Adrenal gland (tissue), 12 donors: Measurements from ENCODE around the gene SURF6. TPM values are rescaled to one million over a fixed set of nuclear protein-coding genes. Genes with fewer than 3 reads are reported as not detected.
"Not testable (repeated sequence)": the region's sequence is repeated elsewhere in the genome, so short reads cannot be mapped to it uniquely, and the experiment has no call there.

Source experiments
- DNase-seq, 7 donors: peaks; one replicate each; pipeline ENCODE4 v3.0.0-alpha.2; 2019 to 2020
- H3K27ac ChIP-seq, 5 donors: fragments of 200-600 bp; sonication (generic) in 4 of 5; 1 replicate in 3 of 5; 2 replicates in 2 of 5; pipeline versions ENCODE4 v1.5.1 to v1.8.0; 2016 to 2020; ENCODE audit warnings: mild to moderate bottlenecking in 1 of 5
- H3K27me3 ChIP-seq: fragments of 200-600 bp; 2 replicates; pipeline ENCODE4 v1.8.0; 2021
- H3K36me3 ChIP-seq, 2 donors: fragments of 200-600 bp; replicated peaks in 1 of 2; 1 replicate in 1 of 2; 2 replicates in 1 of 2; pipeline versions ENCODE4 v1.5.1 to v1.8.0; 2018 to 2022
- H3K4me1 ChIP-seq, 2 donors: fragments of 200-600 bp; replicated peaks in 1 of 2; 1 replicate in 1 of 2; 2 replicates in 1 of 2; pipeline versions ENCODE4 v1.5.1 to v1.8.0; 2018 to 2021
- H3K4me3 ChIP-seq, 4 donors: fragments of 200-600 bp; sonication (generic) in 3 of 4; one replicate each; pipeline ENCODE4 v1.5.1; 2016 to 2018
- H3K9me3 ChIP-seq, 3 donors: fragments of 200-600 bp; sonication (generic) in 1 of 3; replicated peaks in 1 of 3; 1 replicate in 2 of 3; 2 replicates in 1 of 3; pipeline versions ENCODE4 v1.5.1 to v1.8.0; 2016 to 2021
- CTCF ChIP-seq, 6 experiments: fragments of 450-650 bp in 4 of 6; fragments of 200-600 bp in 2 of 6; sonication (generic) in 1 of 6; IDR thresholded peaks; 1 replicate in 5 of 6; 2 replicates in 1 of 6; pipeline versions ENCODE4 v1.5.1 to v1.8.0; 2016 to 2021; ENCODE audit warnings: antibody characterized with exemption in 6 of 6, mild to moderate bottlenecking in 2 of 6, moderate library complexity in 1 of 6
- POLR2A ChIP-seq, 2 donors: fragments of 450-650 bp; IDR thresholded peaks; one replicate each; pipeline ENCODE4 v1.6.1; 2017; ENCODE audit warnings: antibody characterized with exemption in 2 of 2, mild to moderate bottlenecking in 2 of 2, moderate library complexity in 1 of 2
- WGBS, 4 donors: extraction: QIAGEN DNeasy Blood & Tissue Kit in 2 of 4; methylation state at CpG; one replicate each; pipeline versions ENCODE4 v1.1.5 to v1.1.7; 2013 to 2017; 5-methylcytosine and 5-hydroxymethylcytosine counted together
- intact Hi-C, 2 donors: fragments of 100-400 bp; cut with DNase I; formaldehyde crosslinking; loops; one replicate each; pipeline versions ENCODE4 v1.14.1 to v1.15.0; 2022 to 2023
- polyA plus RNA-seq, 3 donors: library from polyadenylated mRNA; stranded (reverse); fragments of 200-250 nt in 2 of 3; fragments of 350-450 nt in 1 of 3; fragmentation: Illumina TruSeq in 1 of 3; extraction: RNeasy Lipid Tissue Mini Kit (QIAGEN cat#74804) in 1 of 3; gene quantifications; one replicate each; pipeline ENCODE4 v1.2.3, GENCODE V29; 2013 to 2014
- total RNA-seq, 9 donors: library from RNA; depleted of rRNA in 4 of 9; stranded (reverse); fragments of >200 nt in 4 of 9; fragments of 120-200 nt in 1 of 9; fragmentation: NEBNext Ultra II Directional in 1 of 9; extraction: Animal tissue kit (Norgen Biotek cat#: 25700) in 1 of 9; gene quantifications; one replicate each; pipeline versions ENCODE4 v1.1.0 to v1.2.4, GENCODE V29; 2013 to 2023
- donor health status: healthy with polysubstance abuse.
- donor health status: Bipolar disorder and iron deficiency.
- donor health status: DM: yes; HTN: yes; CAD: no.
- donor health status: DM: no; HTN: no; CAD: no.
- donor health status: DM: no; HTN: no; CAD: no.
- donor health status: DM: yes; HTN: yes; CAD: no.

Gene SURF6
- total and polyA plus RNA-seq, 12 donors, result 6.2 to 42.2 (median 23.1) TPM

GRCh38 chr9:133378408-133378962, 42.5 kb upstream of the SURF6 start:
- Histone ChIP-seq H3K9me3 (no peaks in the 10 kb centered on the region), H3K36me3 (peaks cover 0 to 1% of the 10 kb centered on the region in 2 donors)

GRCh38 chr9:133377721-133378216, 41.8 kb upstream of the SURF6 start:
- Histone ChIP-seq H3K9me3 (no peaks in the 10 kb centered on the region), H3K4me3 (no peak overlapping the region), H3K27ac (no peak overlapping the region), H3K36me3 (peaks cover 0 to 8% of the 10 kb centered on the region in 2 donors), H3K27me3 (no peaks in the 10 kb centered on the region), H3K4me1 (peaks cover 12 to 21% of the 10 kb centered on the region in 2 donors)
- 81 to 95% (median 83%) methylated on average over 4 to 6 of the region's 6 CpGs for WGBS, 4 donors
- no peak for DNase-seq
- intact Hi-C loops, result no loop called here
- TF ChIP-seq POLR2A (IDR thresholded peaks at IDR 0.05) (no peak), CTCF (IDR thresholded peaks at IDR 0.05) (no peak)

More at GRCh38 chr9:133378408-133378962, 42.5 kb upstream of the SURF6 start:
- intact Hi-C loops, result no loop called here
- DNase-seq, result peak in 1 of 7 donors; percentile 52
- 80 to 100% (median 87%) methylated on average over 1 of the region's 1 CpG for WGBS, 4 donors
- H3K4me3 ChIP-seq, result no peak overlapping the region
- no peaks in the 10 kb centered on the region for H3K27me3 ChIP-seq
- peaks cover 12 to 18% of the 10 kb centered on the region in 2 donors for H3K4me1 ChIP-seq
- TF ChIP-seq CTCF (IDR thresholded peaks at IDR 0.05), result no peak
- TF ChIP-seq POLR2A (IDR thresholded peaks at IDR 0.05), result no peak
- H3K27ac ChIP-seq, result peak overlapping the region in 2 of 5 donors; percentile 41 to 71

- H3K27me3 ChIP-seq, intact Hi-C loops, DNase-seq: not testable (repeated sequence)
Observed at GRCh38 chr9:133377280-133377679, 41.3 kb upstream of the SURF6 start.

DNA sequence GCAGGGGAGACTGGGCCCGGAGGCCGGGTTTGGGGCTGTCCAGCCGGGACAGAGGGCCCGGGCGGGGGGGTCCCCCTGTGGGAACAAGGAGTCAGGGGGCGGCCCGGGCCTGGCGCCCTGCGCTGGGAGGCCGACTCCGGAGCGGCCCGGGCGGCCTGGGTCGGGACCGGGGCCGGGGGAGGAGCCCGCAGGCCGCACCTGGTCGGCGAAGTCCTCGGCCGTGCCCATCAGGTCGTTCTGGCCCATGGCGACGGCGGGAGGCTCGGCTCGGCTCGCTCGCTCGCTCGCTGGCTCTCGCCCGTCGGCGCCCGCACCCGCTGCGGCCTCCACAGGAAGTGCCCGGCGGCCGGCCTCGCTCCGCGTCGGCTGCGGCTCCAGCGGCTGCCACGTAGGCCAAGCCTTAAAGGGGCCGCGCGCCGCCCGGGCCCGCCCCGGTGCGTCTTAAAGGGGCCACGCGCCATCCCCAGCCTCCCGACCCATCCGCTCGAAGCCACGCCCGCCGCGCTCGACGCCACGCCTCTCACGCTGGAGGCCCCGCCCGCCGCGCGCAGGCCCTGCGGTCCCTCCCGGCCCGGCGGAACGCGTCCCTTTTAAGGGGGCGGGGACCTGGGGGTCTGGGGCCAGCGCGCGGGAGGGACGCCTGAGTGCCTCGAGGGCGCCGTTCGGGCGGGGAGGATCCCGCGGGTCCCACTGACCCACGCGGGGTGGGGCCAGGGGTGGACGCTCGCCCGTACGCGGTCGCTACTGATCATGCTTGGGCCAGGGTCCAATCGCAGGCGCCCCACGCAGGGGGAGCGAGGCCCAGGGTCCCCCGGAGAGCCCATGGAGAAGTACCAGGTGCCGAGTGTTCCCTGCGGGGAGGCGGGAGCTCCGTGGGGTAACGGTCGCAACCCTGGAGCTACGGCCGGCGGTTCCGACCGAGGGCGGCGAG, 40.0 kb upstream of the SURF6 start, which contains the start of the genes STKLD1 and SURF4:
Gene STKLD1 (plus strand): TSS at position 643 of the 931 bp plus-strand sequence. CDS start 108 bp downstream, at position 751.
Gene SURF4 (minus strand): TSS at position 337 of the 931 bp plus-strand sequence. CDS start 91 bp downstream, at position 246.
- 0 to 6% (median 1%) methylated on average over 7 to 120 of the region's 120 CpGs for WGBS, 4 donors
- intact Hi-C loops, result no loop called here
- Histone ChIP-seq H3K27ac (peak within 1 kb of the TSS; percentile 75 to 98 (median 96)), H3K27me3 (no peaks in the 10 kb centered on the region), H3K9me3 (no peaks in the 10 kb centered on the region), H3K36me3 (peaks cover 0 to 13% of the 10 kb centered on the region in 2 donors), H3K4me3 (peak within 1 kb of the TSS; percentile 28 to 98 (median 83)), H3K4me1 (peaks cover 20 to 39% of the 10 kb centered on the region in 2 donors)
- peak; percentile 94 to 97 (median 97) for DNase-seq
- peak in 2 of 6 experiments; percentile 17 to 55 for TF ChIP-seq CTCF (IDR thresholded peaks at IDR 0.05)
- peak; percentile 93 to 96 for TF ChIP-seq POLR2A (IDR thresholded peaks at IDR 0.05)

More at GRCh38 chr9:133377280-133377679, 41.3 kb upstream of the SURF6 start:
- not testable (repeated sequence) for H3K27ac ChIP-seq, H3K9me3 ChIP-seq, H3K4me3 ChIP-seq
- Histone ChIP-seq H3K36me3 (peaks cover 0 to 13% of the 10 kb centered on the region in 2 donors), H3K4me1 (peaks cover 12 to 26% of the 10 kb centered on the region in 2 donors)
- WGBS, 4 donors, result 90 to 92% (median 92%) methylated on average over 14 of the region's 14 CpGs
